Measurements from ENCODE around the gene TINCR. TPM values are rescaled to one million over a fixed set of nuclear protein-coding genes. Genes with fewer than 3 reads are reported as not detected.

TINCR gene
- polyA plus RNA-seq, 1 of the 3 experiments (the other 2 are of a cell fraction) = 0.02 TPM

DNA sequence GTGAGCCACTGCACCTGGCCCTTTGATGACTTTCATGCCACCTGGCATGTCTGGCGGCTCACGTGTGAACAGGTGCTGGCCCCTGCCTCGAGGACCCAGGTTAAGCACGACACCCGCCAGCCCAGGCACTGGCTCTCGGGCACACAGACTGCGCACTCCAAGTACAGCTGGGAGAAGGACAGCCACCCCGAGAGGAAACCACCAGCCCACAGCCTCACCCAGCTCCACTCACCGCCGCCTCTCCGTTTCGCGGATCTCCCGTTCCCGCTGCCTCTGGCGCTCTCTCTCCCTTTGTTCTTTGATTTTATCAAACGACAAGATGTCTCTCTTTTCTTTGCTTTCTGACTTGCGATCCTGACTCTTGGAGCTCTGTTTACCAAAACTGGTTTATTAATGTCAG is 27.4 kb upstream of the TINCR start:
- H3K9ac ChIP-seq = no peak overlapping the region
- no peaks in the 10 kb centered on the region for H3K9me2 ChIP-seq
- no peaks in the 10 kb centered on the region for H3F3A ChIP-seq (replicated peaks; ENCODE audit: insufficient read depth)
- no peak overlapping the region for H3K4me2 ChIP-seq
- H3K36me3 ChIP-seq (replicated peaks in 1 of 2; ENCODE audit: control insufficient read depth in 1 of 2, insufficient read depth in 2 of 2, low read length in 1 of 2) = peaks cover 36 to 85% of the 10 kb centered on the region in 2 experiments
- TF ChIP-seq FOXM1 (IDR thresholded peaks at IDR 0.05; ENCODE audit: low read depth) (no peak), NFIC (IDR thresholded peaks at IDR 0.05; ENCODE audit: borderline replicate concordance) (no peak), IRF3 (IDR thresholded peaks at IDR 0.05; ENCODE audit: low read depth, low read length) (no peak), USF1 (IDR thresholded peaks at IDR 0.05; ENCODE audit: borderline replicate concordance, low read depth) (no peak), JUND (IDR thresholded peaks at IDR 0.05) (no peak), CHD2 (IDR thresholded peaks at IDR 0.05; ENCODE audit: low read length, partially characterized antibody) (no peak), RAD21 (IDR thresholded peaks at IDR 0.05; ENCODE audit: low read length) (no peak), YY1 (IDR thresholded peaks at IDR 0.05; ENCODE audit: low read depth) (no peak), MXI1 (IDR thresholded peaks at IDR 0.05; ENCODE audit: low read depth, low read length) (no peak), FOXJ3 (CRISPR knock-in tag; IDR thresholded peaks at IDR 0.05) (no peak), EZH2phosphoT487 (IDR thresholded peaks at IDR 0.05; ENCODE audit: borderline replicate concordance, low read depth) (no peak), GATA2 (CRISPR knock-in tag; IDR thresholded peaks at IDR 0.05) (no peak), RXRA (IDR thresholded peaks at IDR 0.05; ENCODE audit: borderline replicate concordance, low read depth) (no peak), ELF1 (IDR thresholded peaks at IDR 0.05) (no peak), RFX5 (IDR thresholded peaks at IDR 0.05; ENCODE audit: low read length) (no peak)
- TF ChIP-seq, protein P1, sequence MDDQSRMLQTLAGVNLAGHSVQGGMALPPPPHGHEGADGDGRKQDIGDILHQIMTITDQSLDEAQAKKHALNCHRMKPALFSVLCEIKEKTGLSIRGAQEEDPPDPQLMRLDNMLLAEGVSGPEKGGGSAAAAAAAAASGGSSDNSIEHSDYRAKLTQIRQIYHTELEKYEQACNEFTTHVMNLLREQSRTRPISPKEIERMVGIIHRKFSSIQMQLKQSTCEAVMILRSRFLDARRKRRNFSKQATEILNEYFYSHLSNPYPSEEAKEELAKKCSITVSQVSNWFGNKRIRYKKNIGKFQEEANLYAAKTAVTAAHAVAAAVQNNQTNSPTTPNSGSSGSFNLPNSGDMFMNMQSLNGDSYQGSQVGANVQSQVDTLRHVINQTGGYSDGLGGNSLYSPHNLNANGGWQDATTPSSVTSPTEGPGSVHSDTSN (IDR thresholded peaks at IDR 0.05) = no peak
- TF ChIP-seq, protein P2, sequence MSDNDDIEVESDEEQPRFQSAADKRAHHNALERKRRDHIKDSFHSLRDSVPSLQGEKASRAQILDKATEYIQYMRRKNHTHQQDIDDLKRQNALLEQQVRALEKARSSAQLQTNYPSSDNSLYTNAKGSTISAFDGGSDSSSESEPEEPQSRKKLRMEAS (IDR thresholded peaks at IDR 0.05; ENCODE audit: low read depth) = no peak
- 95% methylated on average over 14 of the region's 18 CpGs for WGBS (ENCODE audit: low lambda C conversion rate)
- no peak overlapping the region for H3K4me3 ChIP-seq (ENCODE audit: low read depth in 2 of 2, low read length in 1 of 2)
- no peaks in the 10 kb centered on the region for H4K20me1 ChIP-seq (ENCODE audit: insufficient read depth)
- ChIA-PET CTCF (interaction anchor here (0.9 to 2.4 kb wide), 4 partner anchors 9 to 26 kb away, joined by 3 to 7 read pairs (median 5); no protein-coding TSS in a partner anchor), POLR2A (no interaction called here)
- no peaks in the 10 kb centered on the region for H3K9me3 ChIP-seq
- H2AFZ ChIP-seq (ENCODE audit: low read depth) = no peak overlapping the region
- no peak for DNase-seq
- peaks cover 0 to 9% of the 10 kb centered on the region in 2 experiments; a peak in 1 of 4 replicates for H3K4me1 ChIP-seq (ENCODE audit: control insufficient read depth in 1 of 2, insufficient read depth in 2 of 2, low read depth in 1 of 2, low read length in 1 of 2)
- no peaks in the 10 kb centered on the region for H3K27me3 ChIP-seq (ENCODE audit: insufficient read depth)
- H3K27ac ChIP-seq (ENCODE audit: low read depth in 2 of 2, low read length in 1 of 2) = no peak overlapping the region
- H3K79me2 ChIP-seq (ENCODE audit: insufficient read depth) = no peaks in the 10 kb centered on the region
